H9 (cell line): ENCODE results near the gene FMNL3. TPM values are rescaled to one million over a fixed set of nuclear protein-coding genes. Genes with fewer than 3 reads are reported as not detected.
A peak's percentile ranks its signal among the peaks of the same experiment; 100 is the strongest.

Experiments used
- DNase-seq: peaks from one replicate; pipeline ENCODE4 v3.0.0-alpha.2; 2017
- H2AFZ ChIP-seq: one replicate; pipeline ENCODE4 v1.6.1; 2013; ENCODE audit warnings: mild to moderate bottlenecking, low read length, control low read depth, moderate library complexity
- H2AK5ac ChIP-seq: 2 replicates; pipeline ENCODE4 v1.6.1; 2013; ENCODE audit warnings: low read length, control low read depth, mixed read lengths; ENCODE audit not compliant: insufficient read length
- H2BK120ac ChIP-seq: one replicate; pipeline ENCODE4 v1.6.1; 2013; ENCODE audit warnings: low read depth, mild to moderate bottlenecking, low read length, control low read depth, inconsistent platforms; ENCODE audit not compliant: poor library complexity, severe bottlenecking
- H2BK12ac ChIP-seq: 2 replicates; pipeline ENCODE4 v1.6.1; 2013; ENCODE audit warnings: low read length, control low read depth, mixed read lengths, low read depth; ENCODE audit not compliant: insufficient read length
- H2BK15ac ChIP-seq: 2 replicates; pipeline ENCODE4 v1.6.1; 2013; ENCODE audit warnings: low read depth, low read length, control low read depth
- H2BK20ac ChIP-seq: one replicate; pipeline ENCODE4 v1.6.1; 2013; ENCODE audit warnings: low read depth, mild to moderate bottlenecking, low read length, control low read depth, inconsistent platforms; ENCODE audit not compliant: poor library complexity, severe bottlenecking
- H2BK5ac ChIP-seq: 2 replicates; pipeline ENCODE4 v1.6.1; 2013; ENCODE audit warnings: low read length, control low read depth, mixed read lengths; ENCODE audit not compliant: insufficient read length
- H3K14ac ChIP-seq: 2 replicates; pipeline ENCODE4 v1.6.1; 2013; ENCODE audit warnings: low read length, control low read depth; ENCODE audit not compliant: insufficient read depth
- H3K18ac ChIP-seq: 2 replicates; pipeline ENCODE4 v1.6.1; 2013; ENCODE audit warnings: low read depth, mild to moderate bottlenecking, mixed read lengths, low read length, control low read depth; ENCODE audit not compliant: insufficient read length
- H3K23ac ChIP-seq: 2 replicates; pipeline ENCODE4 v1.6.1; 2013; ENCODE audit warnings: low read length, control low read depth, mixed read lengths, low read depth; ENCODE audit not compliant: insufficient read length
- H3K23me2 ChIP-seq: 2 replicates; pipeline ENCODE4 v1.6.1; 2013; ENCODE audit warnings: low read depth, mild to moderate bottlenecking, mixed read lengths, low read length, control low read depth; ENCODE audit not compliant: insufficient read length, poor library complexity, severe bottlenecking
- H3K27ac ChIP-seq: 2 replicates; pipeline ENCODE4 v1.5.1; 2013; ENCODE audit warnings: low read length, control low read depth, mixed read lengths, low read depth; ENCODE audit not compliant: insufficient read length
- H3K27me3 ChIP-seq: 2 replicates; pipeline ENCODE4 v1.6.1; 2013; ENCODE audit warnings: low read length, control low read depth, inconsistent platforms; ENCODE audit not compliant: insufficient read depth
- H3K4ac ChIP-seq: 2 replicates; pipeline ENCODE4 v1.6.1; 2013; ENCODE audit warnings: low read depth, mild to moderate bottlenecking, control low read depth, inconsistent platforms, low read length, moderate library complexity
- H3K4me1 ChIP-seq: 2 replicates; pipeline ENCODE4 v1.6.1; 2013; ENCODE audit warnings: low read length, control low read depth, inconsistent platforms; ENCODE audit not compliant: insufficient read depth
- H3K4me2 ChIP-seq: 2 replicates; pipeline ENCODE4 v1.6.1; 2013; ENCODE audit warnings: low read length, control low read depth, mixed read lengths; ENCODE audit not compliant: insufficient read length, insufficient read depth
- H3K56ac ChIP-seq: 2 replicates; pipeline ENCODE4 v1.6.1; 2013; ENCODE audit warnings: low read depth, mild to moderate bottlenecking, mixed read lengths, low read length, control low read depth; ENCODE audit not compliant: insufficient read length
- H3K79me1 ChIP-seq: 2 replicates; pipeline ENCODE4 v1.6.1; 2013; ENCODE audit warnings: low read depth, mild to moderate bottlenecking, moderate library complexity, low read length, control low read depth, inconsistent platforms; ENCODE audit not compliant: insufficient read depth, poor library complexity, severe bottlenecking
- H3K79me2 ChIP-seq: 2 replicates; pipeline ENCODE4 v1.6.1; 2013; ENCODE audit warnings: low read length, control low read depth, inconsistent platforms; ENCODE audit not compliant: insufficient read depth
- H3K9ac ChIP-seq: 2 replicates; pipeline ENCODE4 v1.6.1; 2013; ENCODE audit warnings: low read length, control low read depth, mixed read lengths; ENCODE audit not compliant: insufficient read length; ENCODE audit errors: extremely low read depth
- H3K9me3 ChIP-seq: one replicate; pipeline ENCODE4 v1.6.1; 2013; ENCODE audit warnings: low read depth, low read length, inconsistent platforms; ENCODE audit not compliant: control insufficient read depth
- H3T11ph ChIP-seq: one replicate; pipeline ENCODE4 v1.6.1; 2013; ENCODE audit warnings: mild to moderate bottlenecking, low read length, control low read depth, inconsistent platforms
- H4K20me1 ChIP-seq: one replicate; pipeline ENCODE4 v1.6.1; 2013; ENCODE audit not compliant: control insufficient read depth, insufficient read length, insufficient read depth
- H4K5ac ChIP-seq: 2 replicates; pipeline ENCODE4 v1.6.1; 2013; ENCODE audit warnings: low read depth, mild to moderate bottlenecking, mixed read lengths, low read length, control low read depth; ENCODE audit not compliant: insufficient read length
- H4K8ac ChIP-seq: replicated peaks from 2 replicates; pipeline ENCODE4 v1.6.1; 2013; ENCODE audit warnings: low read length, control low read depth, mixed read lengths, low read depth; ENCODE audit not compliant: insufficient read length
- H4K91ac ChIP-seq: 2 replicates; pipeline ENCODE4 v1.6.1; 2013; ENCODE audit warnings: low read depth, mild to moderate bottlenecking, moderate library complexity, mixed read lengths, low read length, control low read depth; ENCODE audit not compliant: insufficient read length
- H3K27ac Mint-ChIP-seq, 3 experiments: 2 replicates in 2 of 3; 3 replicates in 1 of 3; pipeline ENCODE4 v1.8.0; 2020 to 2021; ENCODE audit warnings: mixed read lengths in 3 of 3, mild to moderate bottlenecking in 1 of 3, moderate library complexity in 1 of 3
- H3K27me3 Mint-ChIP-seq: 2 replicates; pipeline ENCODE4 v1.8.0; 2021; ENCODE audit warnings: low read depth, mild to moderate bottlenecking, moderate library complexity, mixed read lengths
- H3K36me3 Mint-ChIP-seq, 3 experiments: 2 replicates in 2 of 3; 3 replicates in 1 of 3; pipeline ENCODE4 v1.8.0; 2020 to 2021; ENCODE audit warnings: low read depth in 3 of 3, mixed read lengths in 3 of 3; ENCODE audit not compliant: insufficient read depth in 1 of 3
- H3K4me1 Mint-ChIP-seq, 2 experiments: 2 replicates each; pipeline ENCODE4 v1.8.0; 2020; ENCODE audit warnings: mixed read lengths in 2 of 2
- H3K4me3 Mint-ChIP-seq, 2 experiments: 2 replicates in 1 of 2; 3 replicates in 1 of 2; pipeline ENCODE4 v1.8.0; 2020 to 2021; ENCODE audit warnings: mild to moderate bottlenecking in 2 of 2, mixed read lengths in 2 of 2, moderate library complexity in 1 of 2
- H3K9me3 Mint-ChIP-seq, 2 experiments: 2 replicates in 1 of 2; 3 replicates in 1 of 2; pipeline ENCODE4 v1.8.0; 2020; ENCODE audit warnings: mild to moderate bottlenecking in 2 of 2, mixed read lengths in 2 of 2, moderate library complexity in 1 of 2
- CTCF ChIP-seq: fragments of 200-600 bp; sonication (generic); conservative IDR thresholded peaks from 3 replicates; pipeline ENCODE4 v1.8.0; 2021; ENCODE audit warnings: antibody characterized with exemption, mild to moderate bottlenecking
- WGBS: extraction: QIAGEN DNeasy Blood & Tissue Kit; methylation state at CpG from one replicate; pipeline ENCODE4 v1.1.7; 2013; ENCODE audit warnings: missing lambda C conversion rate, low lambda C conversion rate, mixed read lengths; ENCODE audit not compliant: insufficient read length; ENCODE audit errors: extremely low coverage; 5-methylcytosine and 5-hydroxymethylcytosine counted together
- total RNA-seq: library from RNA; stranded (reverse); gene quantifications from 2 replicates; pipeline ENCODE4 v1.2.1, GENCODE V29; 2021

Gene FMNL3
- total RNA-seq, 1 experiment from 2014 or later: 22.8 TPM

GRCh38 chr12:49644620-49644994, 62.6 kb downstream of the FMNL3 start:
- no peak overlapping the region for H2AK5ac ChIP-seq
- no peak overlapping the region for H3K56ac ChIP-seq
- H3K4ac ChIP-seq: no peak overlapping the region
- H3K18ac ChIP-seq: no peak overlapping the region
- no peak overlapping the region for H3K4me2 ChIP-seq
- no peak overlapping the region for H3K9ac ChIP-seq
- no peak overlapping the region for H3K14ac ChIP-seq
- H4K91ac ChIP-seq: no peak overlapping the region
- Mint-ChIP-seq H3K36me3 (peaks cover 30 to 72% (median 62%) of the 10 kb centered on the region in 3 experiments), H3K27me3 (no peaks in the 10 kb centered on the region), H3K4me3 (peak overlapping the region in 1 of 2 experiments; percentile 8; a peak in 1 of 5 replicates), H3K9me3 (no peaks in the 10 kb centered on the region), H3K27ac (peak overlapping the region; percentile 82 to 93 (median 85); a peak in 4 of 7 replicates), H3K4me1 (peaks cover 18 to 19% of the 10 kb centered on the region in 2 experiments)
- H2BK120ac ChIP-seq: no peak overlapping the region
- H3T11ph ChIP-seq: no peak overlapping the region
- no CpG with 5 or more reads among the region's 2 CpGs for whole genome bisulfite sequencing
- no peaks in the 10 kb centered on the region for H3K9me3 ChIP-seq
- H2BK5ac ChIP-seq: no peak overlapping the region
- no peak overlapping the region for H2BK15ac ChIP-seq
- no peaks in the 10 kb centered on the region for H3K4me1 ChIP-seq
- H3K79me2 ChIP-seq: no peaks in the 10 kb centered on the region
- H4K5ac ChIP-seq: no peak overlapping the region
- H3K23ac ChIP-seq: no peak overlapping the region
- TF ChIP-seq CTCF: peak; percentile 94
- no peaks in the 10 kb centered on the region for H3K23me2 ChIP-seq
- H2AFZ ChIP-seq: no peak overlapping the region
- H3K27ac ChIP-seq: no peak overlapping the region
- no peaks in the 10 kb centered on the region for H3K27me3 ChIP-seq
- DNase-seq: peak; percentile 77
- no peaks in the 10 kb centered on the region for H3K79me1 ChIP-seq
- H4K20me1 ChIP-seq: no peaks in the 10 kb centered on the region
- no peak overlapping the region for H2BK20ac ChIP-seq
- H2BK12ac ChIP-seq: no peak overlapping the region
- no peak overlapping the region for H4K8ac ChIP-seq
